Superior temporal gyrus (tissue), 1 donor: ENCODE results near the gene SPIN1.

Experiments used
- DNase-seq: peaks from one replicate; pipeline ENCODE4 v3.0.0-alpha.2; 2016; ENCODE audit errors: extremely low spot score

SPIN1 gene

GRCh38 chr9:88498880-88499279 is 110.6 kb downstream of the SPIN1 start:
- DNase-seq: no peak

DNA sequence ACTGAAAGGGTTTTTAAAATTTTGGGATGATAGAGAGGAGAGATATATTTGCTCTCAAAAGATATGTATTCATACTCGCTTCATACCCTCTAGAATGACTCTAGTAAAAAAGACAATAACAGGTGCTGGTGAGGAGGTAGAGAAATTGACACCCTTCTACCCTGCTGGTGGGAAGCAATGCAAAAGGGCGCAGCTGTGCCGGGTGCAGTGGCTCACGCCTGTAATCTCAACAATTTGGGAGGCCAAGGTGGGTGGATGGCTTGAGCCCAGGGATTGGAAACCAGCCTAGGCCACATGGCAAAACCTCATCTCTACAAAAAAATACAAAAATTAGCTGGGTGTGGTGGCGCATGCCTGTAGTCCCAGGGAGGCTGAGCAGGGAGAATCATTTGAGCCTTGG is 112.8 kb downstream of the SPIN1 start:
- no peak for DNase-seq

DNA sequence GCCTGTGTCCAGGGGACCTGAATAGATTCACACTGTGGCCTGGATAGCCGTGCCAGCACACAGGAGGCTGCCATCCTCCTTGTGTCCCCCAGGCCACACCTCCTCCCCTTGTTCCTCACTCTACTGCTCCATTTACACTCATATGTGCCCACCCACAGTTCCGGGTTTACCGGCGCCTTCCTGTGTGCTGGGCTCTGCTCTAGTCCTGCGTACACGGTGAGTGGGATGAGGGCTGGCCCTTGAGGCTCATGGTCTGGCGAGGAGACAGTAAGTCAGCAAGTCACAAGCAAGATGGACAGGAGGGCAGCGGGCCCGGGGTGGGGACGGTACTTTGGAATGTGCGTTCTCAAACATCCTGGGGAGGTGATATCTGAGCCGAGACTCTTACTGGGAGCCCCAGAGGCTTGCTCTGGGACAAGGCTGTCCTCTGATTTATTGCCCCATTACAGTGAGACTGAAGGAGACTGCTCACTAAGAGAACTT is 114.3 kb downstream of the SPIN1 start:
- no peak for DNase-seq

DNA sequence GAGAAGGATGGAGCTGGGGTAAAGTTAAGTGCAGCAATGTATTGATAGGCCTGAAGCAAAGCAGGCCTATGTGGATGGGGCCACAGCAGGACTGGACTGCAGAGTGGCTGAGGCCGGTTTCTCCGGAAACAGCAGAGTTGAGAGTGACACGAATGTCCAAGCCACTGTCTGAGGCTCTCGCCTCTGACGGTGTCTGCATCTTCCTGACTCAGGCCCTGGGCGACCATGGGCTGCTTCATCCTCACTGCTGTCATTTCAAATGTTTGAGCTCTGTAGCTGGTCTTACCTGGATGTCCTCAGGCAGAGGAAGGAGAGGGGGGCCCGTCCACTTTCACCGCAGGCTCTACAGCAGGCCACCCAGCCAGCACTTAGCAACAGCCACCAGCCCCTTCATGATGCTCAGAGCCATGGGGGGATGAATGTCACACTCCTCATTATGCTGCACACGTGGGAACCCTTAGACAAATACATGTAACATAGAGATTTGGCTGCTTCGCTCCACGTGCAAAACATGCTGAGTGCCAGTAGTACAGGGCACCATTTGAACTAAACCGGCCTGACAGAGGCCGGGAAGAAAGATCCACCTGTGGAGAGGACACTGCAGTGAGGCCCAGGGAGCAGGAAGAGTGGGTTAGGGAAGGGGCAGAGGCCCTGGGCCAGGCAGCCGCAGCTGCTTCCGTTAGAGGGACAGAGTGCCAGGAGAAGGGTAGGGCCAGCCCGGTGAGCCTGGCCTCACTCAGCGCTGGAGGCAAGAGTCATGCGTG is 115.0 kb downstream of the SPIN1 start:
- no peak for DNase-seq

DNA sequence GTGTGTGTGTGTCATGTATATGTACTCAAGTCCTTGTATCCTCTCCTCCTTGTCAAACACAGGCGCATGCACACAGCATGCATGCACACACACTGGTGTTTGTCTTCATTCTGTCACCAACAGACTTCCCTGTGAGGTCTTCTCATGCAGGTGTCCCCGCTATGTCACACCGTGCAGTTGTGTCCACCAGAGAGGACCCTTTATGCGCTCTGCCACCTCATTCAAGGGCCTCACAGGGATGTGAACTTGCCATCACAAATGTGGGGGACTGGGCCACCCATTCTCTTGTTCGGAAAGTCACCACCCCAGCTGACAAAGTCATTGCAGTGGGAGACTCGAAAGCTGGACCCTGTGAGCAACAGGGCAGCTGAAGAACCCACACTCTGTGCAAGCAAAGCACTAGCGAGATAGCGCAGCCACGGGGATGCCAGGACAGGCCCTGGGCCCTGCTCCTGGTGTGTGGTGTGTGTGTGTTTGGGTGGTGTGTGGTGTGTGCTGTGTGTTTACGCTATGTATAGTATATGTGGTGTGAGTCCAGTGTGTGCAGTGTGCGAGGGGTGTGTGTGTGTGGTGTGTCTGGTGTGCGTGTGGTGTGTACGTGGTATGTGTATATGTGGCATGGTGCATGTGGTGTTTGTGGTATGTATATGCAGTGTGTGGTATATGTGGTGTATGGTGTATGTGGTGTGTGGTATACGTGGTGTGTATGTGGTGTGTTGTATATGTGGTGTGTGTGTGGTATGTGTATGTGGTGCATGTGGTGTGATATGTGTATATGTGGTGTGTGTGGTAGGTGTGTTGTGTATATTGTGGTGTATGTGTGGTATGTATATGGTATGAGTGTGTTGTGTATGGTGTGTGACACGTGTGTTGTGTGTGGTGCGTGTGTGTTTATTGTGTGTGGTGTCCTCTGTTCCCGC is 115.9 kb downstream of the SPIN1 start:
- no peak for DNase-seq

GRCh38 chr9:88508326-88508725 is 120.1 kb downstream of the SPIN1 start:
- no peak for DNase-seq

- no peak for DNase-seq
These were observed 123.7 kb downstream of the SPIN1 start for GRCh38 chr9:88511906-88512305.

DNA sequence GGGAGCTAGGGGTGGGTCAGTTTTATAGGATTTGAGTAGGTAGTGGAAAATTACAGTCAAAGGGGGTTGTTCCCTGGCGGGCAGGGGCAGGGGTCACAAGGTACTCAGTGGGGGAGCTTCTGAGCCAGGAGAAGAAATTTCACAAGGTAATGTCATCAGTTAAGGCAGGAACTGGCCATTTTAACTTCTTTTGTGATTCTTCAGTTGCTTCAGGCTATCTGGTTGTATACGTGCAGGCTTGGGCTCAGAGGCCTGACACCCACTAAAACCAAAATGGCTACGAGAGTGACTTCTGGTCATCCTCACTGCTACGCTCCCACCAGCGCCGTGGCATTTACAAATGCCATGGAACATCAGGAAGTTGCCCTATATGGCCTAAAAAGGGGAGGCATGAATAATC is 126.0 kb downstream of the SPIN1 start:
- no peak for DNase-seq

- DNase-seq: no peak
These were observed 133.1 kb downstream of the SPIN1 start for GRCh38 chr9:88521308-88521707.

DNA sequence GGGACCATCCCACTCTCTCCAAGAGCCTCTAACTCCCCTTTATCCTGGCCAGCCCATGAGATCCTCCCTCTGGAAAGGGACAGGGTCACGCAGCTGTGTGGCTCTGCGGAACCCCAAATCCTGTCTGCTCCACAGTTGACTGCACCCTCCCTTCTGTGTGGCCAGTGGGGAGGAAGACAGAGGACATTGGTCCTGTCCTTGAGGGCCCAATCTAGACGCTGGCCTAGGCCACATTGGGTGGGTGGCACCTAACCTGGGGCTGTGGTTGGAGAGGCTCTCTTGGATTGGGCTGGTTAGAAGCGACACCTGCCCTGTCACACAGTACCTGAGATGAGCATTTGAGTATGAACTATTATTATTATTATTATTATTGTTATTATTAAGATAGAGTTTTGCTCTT is 134.1 kb downstream of the SPIN1 start:
- DNase-seq: no peak

GRCh38 chr9:88523056-88523455 is 134.8 kb downstream of the SPIN1 start:
- no peak for DNase-seq

DNA sequence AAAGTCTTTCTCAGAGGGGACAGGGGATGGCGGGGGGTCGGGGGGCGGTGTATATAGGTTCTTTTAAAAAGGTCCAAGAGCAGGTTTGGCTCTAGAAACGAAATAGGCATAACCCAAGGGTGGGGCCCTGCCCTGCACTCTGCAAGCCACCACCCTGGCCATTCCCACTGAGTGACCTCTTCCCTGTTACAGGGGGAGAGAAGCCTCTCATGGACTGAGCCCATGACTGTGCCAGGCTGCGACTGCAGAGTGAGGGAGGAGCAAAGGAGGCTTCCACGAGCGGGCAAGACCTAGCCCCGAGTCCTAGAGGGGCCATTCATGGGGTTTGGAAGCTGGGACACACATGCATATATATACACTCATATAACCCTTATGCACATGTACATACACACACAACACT is 136.7 kb downstream of the SPIN1 start:
- DNase-seq: no peak

- DNase-seq: no peak
These were observed 139.4 kb downstream of the SPIN1 start for GRCh38 chr9:88527618-88528017.
